ENCODE measurements around the gene BAD.

The BAD gene

GRCh38 chr11:64304032-64304315 lies 19.5 kb upstream of the BAD start:
- Histone ChIP-seq H3K27ac (ENCODE audit: low read depth, low read length, severe bottlenecking) (no peak overlapping the region), H3K9me3 (ENCODE audit: control insufficient read depth, low read length) (no peaks in the 10 kb centered on the region), H3K36me3 (ENCODE audit: control insufficient read depth, insufficient read depth, low read length) (peaks cover 4% of the 10 kb centered on the region), H3K4me3 (ENCODE audit: extremely low read depth, insufficient read depth, low read length, poor library complexity, severe bottlenecking) (peak overlapping the region; percentile 57), H3K4me1 (ENCODE audit: control insufficient read depth, insufficient read depth, low read length, poor library complexity, severe bottlenecking) (peaks cover 23% of the 10 kb centered on the region)
- 50 to 51% methylated on average over 4 to 5 of the region's 5 CpGs for whole genome bisulfite sequencing, 2 experiments (ENCODE audit: insufficient coverage in 2 of 2)

GRCh38 chr11:64303109-64304031 lies 18.9 kb upstream of the BAD start:
- WGBS, 2 experiments (ENCODE audit: insufficient coverage in 2 of 2) = 86 to 100% methylated on average over 7 to 10 of the region's 13 CpGs
- Histone ChIP-seq H3K4me3 (ENCODE audit: extremely low read depth, insufficient read depth, low read length, poor library complexity, severe bottlenecking) (no peak overlapping the region), H3K4me1 (ENCODE audit: control insufficient read depth, insufficient read depth, low read length, poor library complexity, severe bottlenecking) (peaks cover 23% of the 10 kb centered on the region), H3K36me3 (ENCODE audit: control insufficient read depth, insufficient read depth, low read length) (peaks cover 4% of the 10 kb centered on the region), H3K9me3 (ENCODE audit: control insufficient read depth, low read length) (no peaks in the 10 kb centered on the region), H3K27ac (ENCODE audit: low read depth, low read length, severe bottlenecking) (no peak overlapping the region)

- Histone ChIP-seq H3K27ac (ENCODE audit: low read depth, low read length, severe bottlenecking) (no peak within 1 kb of the TSS), H3K4me1 (ENCODE audit: control insufficient read depth, insufficient read depth, low read length, poor library complexity, severe bottlenecking) (peaks cover 18% of the 10 kb centered on the region), H3K9me3 (ENCODE audit: control insufficient read depth, low read length) (no peaks in the 10 kb centered on the region), H3K36me3 (ENCODE audit: control insufficient read depth, insufficient read depth, low read length) (no peaks in the 10 kb centered on the region), H3K4me3 (ENCODE audit: extremely low read depth, insufficient read depth, low read length, poor library complexity, severe bottlenecking) (peak within 1 kb of the TSS; percentile 18)
- WGBS, 2 experiments (ENCODE audit: insufficient coverage in 2 of 2) = 13 to 14% methylated on average over 47 to 48 of the region's 54 CpGs
Measured at GRCh38 chr11:64299847-64300648, 15.6 kb upstream of the BAD start, which contains the start of gene CATSPERZ. CATSPERZ (plus strand) TSS chr11:64300358; CDS start chr11:64300411, 53 bp downstream.

GRCh38 chr11:64298966-64299846 lies 14.7 kb upstream of the BAD start:
- 6 to 7% methylated on average over 53 to 56 of the region's 60 CpGs for whole genome bisulfite sequencing, 2 experiments (ENCODE audit: insufficient coverage in 2 of 2)
- H3K27ac ChIP-seq (ENCODE audit: low read depth, low read length, severe bottlenecking) = no peak overlapping the region
- H3K9me3 ChIP-seq (ENCODE audit: control insufficient read depth, low read length) = no peaks in the 10 kb centered on the region
- H3K4me3 ChIP-seq (ENCODE audit: extremely low read depth, insufficient read depth, low read length, poor library complexity, severe bottlenecking) = peak overlapping the region; percentile 14
- H3K4me1 ChIP-seq (ENCODE audit: control insufficient read depth, insufficient read depth, low read length, poor library complexity, severe bottlenecking) = peaks cover 17% of the 10 kb centered on the region
- no peaks in the 10 kb centered on the region for H3K36me3 ChIP-seq (ENCODE audit: control insufficient read depth, insufficient read depth, low read length)

DNA sequence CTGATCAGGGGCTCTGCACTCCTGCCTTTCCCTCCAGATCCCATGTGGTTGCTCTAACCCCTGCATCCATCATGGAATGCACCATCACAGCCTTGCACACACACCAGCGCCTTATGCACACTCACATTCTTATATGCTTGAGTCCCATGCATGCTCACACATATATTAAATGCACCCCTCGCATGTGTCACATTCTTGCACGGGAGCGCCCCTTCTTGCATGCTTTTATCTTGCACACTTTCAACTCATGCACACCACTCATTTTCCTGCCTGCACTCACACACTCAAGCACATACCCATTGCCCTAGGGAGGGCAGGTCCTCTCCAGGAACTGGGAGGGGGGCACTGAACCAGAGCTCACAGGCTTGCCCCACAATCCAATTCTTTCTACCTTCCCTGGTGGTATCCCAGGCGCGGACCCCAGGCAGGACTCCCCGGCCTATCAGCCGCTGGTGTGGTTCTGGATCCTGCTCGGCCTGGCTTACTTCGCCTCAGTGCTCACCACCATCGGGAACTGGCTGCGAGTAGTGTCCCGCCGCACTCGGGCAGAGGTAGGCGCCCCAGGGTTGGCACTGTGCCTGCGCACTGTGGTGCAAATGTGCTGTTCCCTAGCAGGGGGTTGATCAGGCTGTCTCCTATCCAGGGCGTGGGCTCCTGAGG lies 13.4 kb upstream of the BAD start:
- 80 to 94% methylated on average over 14 to 17 of the region's 18 CpGs for WGBS, 2 experiments (ENCODE audit: insufficient coverage in 2 of 2)
- peaks cover 13% of the 10 kb centered on the region for H3K4me1 ChIP-seq (ENCODE audit: control insufficient read depth, insufficient read depth, low read length, poor library complexity, severe bottlenecking)
- H3K36me3 ChIP-seq (ENCODE audit: control insufficient read depth, insufficient read depth, low read length) = no peaks in the 10 kb centered on the region
- no peak overlapping the region for H3K4me3 ChIP-seq (ENCODE audit: extremely low read depth, insufficient read depth, low read length, poor library complexity, severe bottlenecking)
- no peak overlapping the region for H3K27ac ChIP-seq (ENCODE audit: low read depth, low read length, severe bottlenecking)
- H3K9me3 ChIP-seq (ENCODE audit: control insufficient read depth, low read length) = no peaks in the 10 kb centered on the region

DNA sequence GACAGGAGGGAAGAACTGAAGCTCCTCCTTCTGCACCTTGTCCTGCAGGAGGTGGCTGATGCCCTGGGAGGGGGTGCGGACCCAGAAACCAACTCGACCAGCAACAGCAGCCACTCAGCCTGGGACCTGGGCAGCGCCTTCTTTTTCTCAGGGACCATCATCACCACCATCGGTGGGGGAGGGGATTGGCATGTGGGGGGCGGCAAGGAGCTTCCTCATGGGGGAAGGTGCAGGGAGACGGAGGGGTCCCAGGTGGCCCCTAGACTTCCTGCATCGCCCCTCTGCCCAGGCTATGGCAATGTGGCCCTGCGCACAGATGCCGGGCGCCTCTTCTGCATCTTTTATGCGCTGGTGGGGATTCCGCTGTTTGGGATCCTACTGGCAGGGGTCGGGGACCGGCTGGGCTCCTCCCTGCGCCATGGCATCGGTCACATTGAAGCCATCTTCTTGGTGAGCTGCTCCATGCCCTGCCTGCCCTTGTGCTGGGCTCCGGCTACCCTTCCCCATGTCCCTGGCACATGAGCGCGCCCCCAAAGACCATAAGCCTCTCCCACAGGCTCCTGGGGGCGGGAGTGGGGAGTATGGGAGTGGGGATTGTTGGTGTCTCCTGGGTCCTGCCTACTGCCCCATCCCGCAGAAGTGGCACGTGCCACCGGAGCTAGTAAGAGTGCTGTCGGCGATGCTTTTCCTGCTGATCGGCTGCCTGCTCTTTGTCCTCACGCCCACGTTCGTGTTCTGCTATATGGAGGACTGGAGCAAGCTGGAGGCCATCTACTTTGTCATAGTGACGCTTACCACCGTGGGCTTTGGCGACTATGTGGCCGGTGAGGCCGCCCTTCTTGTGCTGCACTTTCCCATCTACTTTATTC lies 12.6 kb upstream of the BAD start:
- H3K4me3 ChIP-seq (ENCODE audit: extremely low read depth, insufficient read depth, low read length, poor library complexity, severe bottlenecking) = no peak overlapping the region
- no peaks in the 10 kb centered on the region for H3K9me3 ChIP-seq (ENCODE audit: control insufficient read depth, low read length)
- peaks cover 13% of the 10 kb centered on the region for H3K4me1 ChIP-seq (ENCODE audit: control insufficient read depth, insufficient read depth, low read length, poor library complexity, severe bottlenecking)
- 38 to 44% methylated on average over 25 of the region's 34 CpGs for WGBS, 2 experiments (ENCODE audit: insufficient coverage in 2 of 2)
- H3K36me3 ChIP-seq (ENCODE audit: control insufficient read depth, insufficient read depth, low read length) = no peaks in the 10 kb centered on the region
- no peak overlapping the region for H3K27ac ChIP-seq (ENCODE audit: low read depth, low read length, severe bottlenecking)

DNA sequence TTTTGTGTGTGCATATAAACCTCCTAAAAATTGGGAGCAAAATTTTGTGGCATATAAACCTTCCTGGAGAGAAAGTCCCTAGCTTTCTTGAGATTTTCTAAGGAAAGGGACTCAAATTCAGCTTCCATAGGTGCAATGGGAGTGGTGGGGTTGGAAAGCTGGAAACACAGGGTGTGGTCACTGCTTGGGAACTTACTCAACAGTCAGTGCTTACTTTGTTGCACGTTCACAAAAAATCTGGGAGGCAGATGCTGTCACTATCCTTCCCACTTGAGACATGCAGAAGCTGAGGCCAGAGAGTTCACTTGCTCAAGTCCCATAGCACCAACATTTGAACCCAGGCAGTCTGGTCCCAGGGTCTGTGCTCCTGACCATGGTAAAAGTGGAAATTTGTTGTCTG lies 11.8 kb upstream of the BAD start:
- Histone ChIP-seq H3K9me3 (ENCODE audit: control insufficient read depth, low read length) (no peaks in the 10 kb centered on the region), H3K36me3 (ENCODE audit: control insufficient read depth, insufficient read depth, low read length) (no peaks in the 10 kb centered on the region), H3K27ac (ENCODE audit: low read depth, low read length, severe bottlenecking) (no peak overlapping the region), H3K4me1 (ENCODE audit: control insufficient read depth, insufficient read depth, low read length, poor library complexity, severe bottlenecking) (peaks cover 13% of the 10 kb centered on the region), H3K4me3 (ENCODE audit: extremely low read depth, insufficient read depth, low read length, poor library complexity, severe bottlenecking) (no peak overlapping the region)
- WGBS, 2 experiments (ENCODE audit: insufficient coverage in 2 of 2) = 60 to 75% methylated on average over 1 of the region's 1 CpG

DNA sequence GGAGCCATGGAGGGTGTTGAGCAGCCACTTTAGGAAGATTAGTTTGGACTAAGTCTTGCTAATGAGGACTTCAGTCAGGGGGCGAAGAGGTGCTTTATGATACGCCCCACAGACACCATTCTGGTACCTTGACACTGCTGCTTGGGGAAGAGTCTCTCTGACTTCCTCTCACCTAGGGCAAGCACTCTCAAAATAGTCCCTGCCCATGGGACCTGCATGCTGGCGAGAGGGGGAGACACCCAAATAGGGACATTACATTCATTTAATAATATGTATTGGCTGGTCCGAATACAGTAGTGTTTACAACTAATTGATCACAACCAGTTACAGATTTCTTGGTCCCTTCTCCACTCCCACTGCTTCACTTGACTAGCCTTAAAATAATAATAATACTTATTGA lies 11.3 kb upstream of the BAD start:
- 91% methylated on average over 2 of the region's 4 CpGs; no CpG with 5 or more reads in 1 of the 2 experiments for WGBS, 2 experiments (ENCODE audit: insufficient coverage in 2 of 2)
- H3K4me3 ChIP-seq (ENCODE audit: extremely low read depth, insufficient read depth, low read length, poor library complexity, severe bottlenecking) = no peak overlapping the region
- no peaks in the 10 kb centered on the region for H3K36me3 ChIP-seq (ENCODE audit: control insufficient read depth, insufficient read depth, low read length)
- no peak overlapping the region for H3K27ac ChIP-seq (ENCODE audit: low read depth, low read length, severe bottlenecking)
- H3K4me1 ChIP-seq (ENCODE audit: control insufficient read depth, insufficient read depth, low read length, poor library complexity, severe bottlenecking) = peaks cover 13% of the 10 kb centered on the region
- no peaks in the 10 kb centered on the region for H3K9me3 ChIP-seq (ENCODE audit: control insufficient read depth, low read length)

DNA sequence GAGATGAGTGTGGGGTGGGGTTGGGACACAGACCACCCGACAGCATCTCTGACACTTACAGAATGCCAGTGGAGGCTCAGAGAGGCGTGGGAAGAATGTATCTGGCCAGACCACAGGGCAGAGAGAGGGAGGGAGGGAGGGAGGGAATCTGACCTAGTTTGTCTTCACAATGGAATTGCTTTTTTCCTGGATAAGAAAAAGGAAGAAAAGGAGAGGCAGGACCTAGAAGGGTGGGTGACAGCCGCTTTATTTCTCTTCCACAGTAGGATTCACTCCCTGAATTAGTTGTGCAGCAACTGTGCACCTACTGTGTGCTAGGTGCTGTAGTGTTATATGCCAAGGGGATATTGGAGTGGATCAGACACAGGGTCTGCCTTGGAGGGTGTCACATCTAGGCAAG lies 10.3 kb upstream of the BAD start:
- no peak overlapping the region for H3K4me3 ChIP-seq (ENCODE audit: extremely low read depth, insufficient read depth, low read length, poor library complexity, severe bottlenecking)
- H3K27ac ChIP-seq (ENCODE audit: low read depth, low read length, severe bottlenecking) = no peak overlapping the region
- no peaks in the 10 kb centered on the region for H3K9me3 ChIP-seq (ENCODE audit: control insufficient read depth, low read length)
- peaks cover 7% of the 10 kb centered on the region for H3K4me1 ChIP-seq (ENCODE audit: control insufficient read depth, insufficient read depth, low read length, poor library complexity, severe bottlenecking)
- no peaks in the 10 kb centered on the region for H3K36me3 ChIP-seq (ENCODE audit: control insufficient read depth, insufficient read depth, low read length)
- 50 to 78% methylated on average over 1 to 3 of the region's 3 CpGs for WGBS, 2 experiments (ENCODE audit: insufficient coverage in 2 of 2)

All from mesodermal cell (in vitro differentiated cells).